ENCODE data around the gene GLT1D1. TPM values are rescaled to one million over a fixed set of nuclear protein-coding genes. Genes with fewer than 3 reads are reported as not detected.

GLT1D1 gene
- total and polyA plus RNA-seq, 2 experiments from 2014 or later, result 1.4 to 4.4 TPM

DNA sequence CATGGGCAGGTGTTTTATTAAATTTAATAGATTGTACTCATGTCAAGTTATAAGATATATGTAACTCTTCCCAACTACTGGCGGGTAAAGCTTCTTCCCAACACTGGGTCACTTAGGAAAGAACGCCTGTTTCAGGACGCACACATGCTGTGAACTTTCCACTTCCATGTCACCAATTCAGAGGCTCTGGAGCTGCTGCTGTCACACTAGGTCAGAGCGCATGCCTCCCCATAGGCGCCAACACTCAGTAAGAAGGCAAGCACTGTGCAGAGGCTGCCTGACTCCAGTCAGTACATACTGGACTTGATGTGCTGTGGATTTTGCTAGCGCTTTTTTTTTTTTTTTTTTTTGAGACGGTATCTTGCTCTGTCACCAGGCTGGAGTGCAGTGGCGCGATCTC is 46.7 kb upstream of the GLT1D1 start (continued):
- TF ChIP-seq JUNB (IDR thresholded peaks at IDR 0.05; ENCODE audit: unreplicated experiment), result no peak
- no peak for TF ChIP-seq ZNF331 (CRISPR knock-in tag; IDR thresholded peaks at IDR 0.05; ENCODE audit: low read depth)
- TF ChIP-seq NANOG (IDR thresholded peaks at IDR 0.05; ENCODE audit: borderline replicate concordance), result no peak

GRCh38 chr12:128807161-128807724 is 46.0 kb upstream of the GLT1D1 start:
- DNase-seq (ENCODE audit: low spot score) (no peak), ATAC-seq (no peak)
- H3K79me2 ChIP-seq (replicated peaks; ENCODE audit: insufficient read depth), result peaks cover 60% of the 10 kb centered on the region
- H3K4me3 Mint-ChIP-seq, result no peak overlapping the region
- H3K27me3 Mint-ChIP-seq (ENCODE audit: insufficient read depth, low read depth, poor library complexity), result no peaks in the 10 kb centered on the region
- peaks cover 8% of the 10 kb centered on the region for H3K4me1 Mint-ChIP-seq
- TF ChIP-seq JUNB (IDR thresholded peaks at IDR 0.05; ENCODE audit: unreplicated experiment) (no peak), CREB1 (CRISPR knock-in tag; IDR thresholded peaks at IDR 0.05; ENCODE audit: low read depth) (no peak), NANOG (IDR thresholded peaks at IDR 0.05; ENCODE audit: borderline replicate concordance) (no peak), CTCF (conservative IDR thresholded peaks at IDR 0.05; ENCODE audit: low read depth in 2 of 2) (no peak), EZH2phosphoT487 (IDR thresholded peaks at IDR 0.05; ENCODE audit: unreplicated experiment) (no peak), EZH2 (IDR thresholded peaks at IDR 0.05; ENCODE audit: low read depth, unreplicated experiment) (no peak), STAT1 (IDR thresholded peaks at IDR 0.05; ENCODE audit: unreplicated experiment) (no peak), ZNF114 (CRISPR knock-in tag; IDR thresholded peaks at IDR 0.05) (no peak)
- TF ChIP-seq, protein P1, sequence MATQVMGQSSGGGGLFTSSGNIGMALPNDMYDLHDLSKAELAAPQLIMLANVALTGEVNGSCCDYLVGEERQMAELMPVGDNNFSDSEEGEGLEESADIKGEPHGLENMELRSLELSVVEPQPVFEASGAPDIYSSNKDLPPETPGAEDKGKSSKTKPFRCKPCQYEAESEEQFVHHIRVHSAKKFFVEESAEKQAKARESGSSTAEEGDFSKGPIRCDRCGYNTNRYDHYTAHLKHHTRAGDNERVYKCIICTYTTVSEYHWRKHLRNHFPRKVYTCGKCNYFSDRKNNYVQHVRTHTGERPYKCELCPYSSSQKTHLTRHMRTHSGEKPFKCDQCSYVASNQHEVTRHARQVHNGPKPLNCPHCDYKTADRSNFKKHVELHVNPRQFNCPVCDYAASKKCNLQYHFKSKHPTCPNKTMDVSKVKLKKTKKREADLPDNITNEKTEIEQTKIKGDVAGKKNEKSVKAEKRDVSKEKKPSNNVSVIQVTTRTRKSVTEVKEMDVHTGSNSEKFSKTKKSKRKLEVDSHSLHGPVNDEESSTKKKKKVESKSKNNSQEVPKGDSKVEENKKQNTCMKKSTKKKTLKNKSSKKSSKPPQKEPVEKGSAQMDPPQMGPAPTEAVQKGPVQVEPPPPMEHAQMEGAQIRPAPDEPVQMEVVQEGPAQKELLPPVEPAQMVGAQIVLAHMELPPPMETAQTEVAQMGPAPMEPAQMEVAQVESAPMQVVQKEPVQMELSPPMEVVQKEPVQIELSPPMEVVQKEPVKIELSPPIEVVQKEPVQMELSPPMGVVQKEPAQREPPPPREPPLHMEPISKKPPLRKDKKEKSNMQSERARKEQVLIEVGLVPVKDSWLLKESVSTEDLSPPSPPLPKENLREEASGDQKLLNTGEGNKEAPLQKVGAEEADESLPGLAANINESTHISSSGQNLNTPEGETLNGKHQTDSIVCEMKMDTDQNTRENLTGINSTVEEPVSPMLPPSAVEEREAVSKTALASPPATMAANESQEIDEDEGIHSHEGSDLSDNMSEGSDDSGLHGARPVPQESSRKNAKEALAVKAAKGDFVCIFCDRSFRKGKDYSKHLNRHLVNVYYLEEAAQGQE (IDR thresholded peaks at IDR 0.05; ENCODE audit: unreplicated experiment), result no peak
- TF ChIP-seq, protein P2, sequence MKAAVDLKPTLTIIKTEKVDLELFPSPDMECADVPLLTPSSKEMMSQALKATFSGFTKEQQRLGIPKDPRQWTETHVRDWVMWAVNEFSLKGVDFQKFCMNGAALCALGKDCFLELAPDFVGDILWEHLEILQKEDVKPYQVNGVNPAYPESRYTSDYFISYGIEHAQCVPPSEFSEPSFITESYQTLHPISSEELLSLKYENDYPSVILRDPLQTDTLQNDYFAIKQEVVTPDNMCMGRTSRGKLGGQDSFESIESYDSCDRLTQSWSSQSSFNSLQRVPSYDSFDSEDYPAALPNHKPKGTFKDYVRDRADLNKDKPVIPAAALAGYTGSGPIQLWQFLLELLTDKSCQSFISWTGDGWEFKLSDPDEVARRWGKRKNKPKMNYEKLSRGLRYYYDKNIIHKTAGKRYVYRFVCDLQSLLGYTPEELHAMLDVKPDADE (IDR thresholded peaks at IDR 0.05), result no peak
- TF ChIP-seq, protein P3, sequence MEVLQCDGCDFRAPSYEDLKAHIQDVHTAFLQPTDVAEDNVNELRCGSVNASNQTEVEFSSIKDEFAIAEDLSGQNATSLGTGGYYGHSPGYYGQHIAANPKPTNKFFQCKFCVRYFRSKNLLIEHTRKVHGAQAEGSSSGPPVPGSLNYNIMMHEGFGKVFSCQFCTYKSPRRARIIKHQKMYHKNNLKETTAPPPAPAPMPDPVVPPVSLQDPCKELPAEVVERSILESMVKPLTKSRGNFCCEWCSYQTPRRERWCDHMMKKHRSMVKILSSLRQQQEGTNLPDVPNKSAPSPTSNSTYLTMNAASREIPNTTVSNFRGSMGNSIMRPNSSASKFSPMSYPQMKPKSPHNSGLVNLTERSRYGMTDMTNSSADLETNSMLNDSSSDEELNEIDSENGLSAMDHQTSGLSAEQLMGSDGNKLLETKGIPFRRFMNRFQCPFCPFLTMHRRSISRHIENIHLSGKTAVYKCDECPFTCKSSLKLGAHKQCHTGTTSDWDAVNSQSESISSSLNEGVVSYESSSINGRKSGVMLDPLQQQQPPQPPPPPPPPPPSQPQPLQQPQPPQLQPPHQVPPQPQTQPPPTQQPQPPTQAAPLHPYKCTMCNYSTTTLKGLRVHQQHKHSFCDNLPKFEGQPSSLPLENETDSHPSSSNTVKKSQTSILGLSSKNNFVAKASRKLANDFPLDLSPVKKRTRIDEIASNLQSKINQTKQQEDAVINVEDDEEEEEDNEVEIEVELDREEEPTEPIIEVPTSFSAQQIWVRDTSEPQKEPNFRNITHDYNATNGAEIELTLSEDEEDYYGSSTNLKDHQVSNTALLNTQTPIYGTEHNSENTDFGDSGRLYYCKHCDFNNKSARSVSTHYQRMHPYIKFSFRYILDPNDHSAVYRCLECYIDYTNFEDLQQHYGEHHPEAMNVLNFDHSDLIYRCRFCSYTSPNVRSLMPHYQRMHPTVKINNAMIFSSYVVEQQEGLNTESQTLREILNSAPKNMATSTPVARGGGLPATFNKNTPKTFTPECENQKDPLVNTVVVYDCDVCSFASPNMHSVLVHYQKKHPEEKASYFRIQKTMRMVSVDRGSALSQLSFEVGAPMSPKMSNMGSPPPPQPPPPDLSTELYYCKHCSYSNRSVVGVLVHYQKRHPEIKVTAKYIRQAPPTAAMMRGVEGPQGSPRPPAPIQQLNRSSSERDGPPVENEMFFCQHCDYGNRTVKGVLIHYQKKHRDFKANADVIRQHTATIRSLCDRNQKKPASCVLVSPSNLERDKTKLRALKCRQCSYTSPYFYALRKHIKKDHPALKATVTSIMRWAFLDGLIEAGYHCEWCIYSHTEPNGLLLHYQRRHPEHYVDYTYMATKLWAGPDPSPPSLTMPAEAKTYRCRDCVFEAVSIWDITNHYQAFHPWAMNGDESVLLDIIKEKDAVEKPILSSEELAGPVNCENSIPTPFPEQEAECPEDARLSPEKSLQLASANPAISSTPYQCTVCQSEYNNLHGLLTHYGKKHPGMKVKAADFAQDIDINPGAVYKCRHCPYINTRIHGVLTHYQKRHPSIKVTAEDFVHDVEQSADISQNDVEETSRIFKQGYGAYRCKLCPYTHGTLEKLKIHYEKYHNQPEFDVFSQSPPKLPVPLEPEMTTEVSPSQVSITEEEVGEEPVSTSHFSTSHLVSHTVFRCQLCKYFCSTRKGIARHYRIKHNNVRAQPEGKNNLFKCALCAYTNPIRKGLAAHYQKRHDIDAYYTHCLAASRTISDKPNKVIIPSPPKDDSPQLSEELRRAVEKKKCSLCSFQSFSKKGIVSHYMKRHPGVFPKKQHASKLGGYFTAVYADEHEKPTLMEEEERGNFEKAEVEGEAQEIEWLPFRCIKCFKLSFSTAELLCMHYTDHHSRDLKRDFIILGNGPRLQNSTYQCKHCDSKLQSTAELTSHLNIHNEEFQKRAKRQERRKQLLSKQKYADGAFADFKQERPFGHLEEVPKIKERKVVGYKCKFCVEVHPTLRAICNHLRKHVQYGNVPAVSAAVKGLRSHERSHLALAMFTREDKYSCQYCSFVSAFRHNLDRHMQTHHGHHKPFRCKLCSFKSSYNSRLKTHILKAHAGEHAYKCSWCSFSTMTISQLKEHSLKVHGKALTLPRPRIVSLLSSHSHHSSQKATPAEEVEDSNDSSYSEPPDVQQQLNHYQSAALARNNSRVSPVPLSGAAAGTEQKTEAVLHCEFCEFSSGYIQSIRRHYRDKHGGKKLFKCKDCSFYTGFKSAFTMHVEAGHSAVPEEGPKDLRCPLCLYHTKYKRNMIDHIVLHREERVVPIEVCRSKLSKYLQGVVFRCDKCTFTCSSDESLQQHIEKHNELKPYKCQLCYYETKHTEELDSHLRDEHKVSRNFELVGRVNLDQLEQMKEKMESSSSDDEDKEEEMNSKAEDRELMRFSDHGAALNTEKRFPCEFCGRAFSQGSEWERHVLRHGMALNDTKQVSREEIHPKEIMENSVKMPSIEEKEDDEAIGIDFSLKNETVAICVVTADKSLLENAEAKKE (CRISPR knock-in tag; IDR thresholded peaks at IDR 0.05), result no peak
- no peaks in the 10 kb centered on the region for H3F3A ChIP-seq (replicated peaks; ENCODE audit: low read depth)
- no peak overlapping the region for H3K4me3 ChIP-seq
- peaks cover 42% of the 10 kb centered on the region for H3K36me3 Mint-ChIP-seq (ENCODE audit: low read depth)
- no peak overlapping the region for H3K4me2 ChIP-seq
- H2AFZ ChIP-seq, result no peak overlapping the region
- H4K20me1 ChIP-seq (replicated peaks; ENCODE audit: insufficient read depth), result peaks cover 7% of the 10 kb centered on the region
- 0 out of 2 replicates have a peak, but pooled peaks cover 5% of the 10 kb centered on the region for H3K4me1 ChIP-seq (ENCODE audit: insufficient read depth)
- no peaks in the 10 kb centered on the region for H3K9me2 ChIP-seq (ENCODE audit: insufficient read depth)
- no peak overlapping the region for H3K27ac ChIP-seq (ENCODE audit: low read depth)
- no peak overlapping the region for H3K27ac Mint-ChIP-seq
- H3K27me3 ChIP-seq (ENCODE audit: insufficient read depth), result no peaks in the 10 kb centered on the region
- H3K36me3 ChIP-seq (ENCODE audit: insufficient read depth), result peaks cover 9% of the 10 kb centered on the region; the same call in 1 of the 2 replicates
- H3K9me3 Mint-ChIP-seq, result peaks cover 82% of the 10 kb centered on the region
